ENCODE data around the gene ERCC6L2. TPM values are rescaled to one million over a fixed set of nuclear protein-coding genes. Genes with fewer than 3 reads are reported as not detected.

The ERCC6L2 gene
- total and polyA plus RNA-seq, 2 of the 4 experiments (the other 2 are of a cell fraction): 13.0 to 67.6 TPM

DNA sequence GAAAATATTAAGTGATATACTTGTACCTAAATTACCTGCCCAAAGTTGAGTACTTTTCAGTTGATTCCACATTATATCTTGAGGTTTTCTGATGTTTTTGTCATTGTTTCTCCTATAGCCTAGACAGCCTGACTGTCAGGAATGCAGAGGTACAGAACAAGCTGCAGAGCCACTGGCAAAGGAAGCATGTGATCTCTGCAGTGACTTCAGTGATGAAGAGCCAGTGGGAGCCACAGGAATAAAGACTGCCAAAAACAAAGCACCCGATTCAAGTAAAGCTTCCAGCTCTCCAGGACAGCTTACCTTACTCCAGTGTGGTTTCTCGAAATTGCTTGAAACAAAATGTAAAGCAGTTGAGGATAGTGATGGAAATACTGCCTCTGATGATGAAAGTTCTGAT, 96.3 kb downstream of the ERCC6L2 start:
- no peaks in the 10 kb centered on the region for H3K4me1 ChIP-seq (ENCODE audit: control insufficient read depth, insufficient read depth, low read length)
- H2BK20ac ChIP-seq (ENCODE audit: low read depth, low read length): no peak overlapping the region
- TF ChIP-seq POLR2A (IDR thresholded peaks at IDR 0.05; ENCODE audit: low read depth, low read length) (no peak), CHD1 (IDR thresholded peaks at IDR 0.05; ENCODE audit: low read depth, low read length) (no peak), FOS (IDR thresholded peaks at IDR 0.05; ENCODE audit: low read depth, low read length) (no peak), USF2 (IDR thresholded peaks at IDR 0.05; ENCODE audit: low read depth, low read length) (no peak), MXI1 (IDR thresholded peaks at IDR 0.05; ENCODE audit: borderline replicate concordance, low read depth, low read length) (no peak), CTCF (conservative IDR thresholded peaks at IDR 0.05; ENCODE audit: low read depth, low read length) (no peak), RAD21 (IDR thresholded peaks at IDR 0.05; ENCODE audit: low read length) (no peak), MAFK (IDR thresholded peaks at IDR 0.05; ENCODE audit: low read depth, low read length) (no peak), MAZ (IDR thresholded peaks at IDR 0.05; ENCODE audit: borderline replicate concordance, low read depth, low read length) (no peak), SMC3 (IDR thresholded peaks at IDR 0.05; ENCODE audit: low read depth, low read length) (no peak), NFE2L2 (IDR thresholded peaks at IDR 0.05; ENCODE audit: low read depth, low read length) (no peak), CEBPB (IDR thresholded peaks at IDR 0.05; ENCODE audit: low read depth, low read length) (no peak), BHLHE40 (IDR thresholded peaks at IDR 0.05; ENCODE audit: low read depth, low read length) (no peak), RFX5 (IDR thresholded peaks at IDR 0.05; ENCODE audit: low read depth, low read length) (no peak), RCOR1 (IDR thresholded peaks at IDR 0.05; ENCODE audit: insufficient replicate concordance, low read length) (no peak)
- TF ChIP-seq, protein P1, sequence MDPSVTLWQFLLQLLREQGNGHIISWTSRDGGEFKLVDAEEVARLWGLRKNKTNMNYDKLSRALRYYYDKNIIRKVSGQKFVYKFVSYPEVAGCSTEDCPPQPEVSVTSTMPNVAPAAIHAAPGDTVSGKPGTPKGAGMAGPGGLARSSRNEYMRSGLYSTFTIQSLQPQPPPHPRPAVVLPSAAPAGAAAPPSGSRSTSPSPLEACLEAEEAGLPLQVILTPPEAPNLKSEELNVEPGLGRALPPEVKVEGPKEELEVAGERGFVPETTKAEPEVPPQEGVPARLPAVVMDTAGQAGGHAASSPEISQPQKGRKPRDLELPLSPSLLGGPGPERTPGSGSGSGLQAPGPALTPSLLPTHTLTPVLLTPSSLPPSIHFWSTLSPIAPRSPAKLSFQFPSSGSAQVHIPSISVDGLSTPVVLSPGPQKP (IDR thresholded peaks at IDR 0.05; ENCODE audit: borderline replicate concordance, low read depth, low read length): no peak
- H3K9ac ChIP-seq (ENCODE audit: low read depth, low read length): no peak overlapping the region
- no peak overlapping the region for H3K27ac ChIP-seq (ENCODE audit: insufficient read depth, low read length)
- POLR2A ChIA-PET (ENCODE audit: unreplicated experiment): no interaction called here
- no peak overlapping the region for H2AK9ac ChIP-seq (replicated peaks; ENCODE audit: low read depth, low read length, poor library complexity)
- H3K27me3 ChIP-seq (ENCODE audit: control insufficient read depth, insufficient read depth, low read length): no peaks in the 10 kb centered on the region
- H3K23ac ChIP-seq (ENCODE audit: low read depth, low read length): no peak overlapping the region
- no peak overlapping the region for H3K4me2 ChIP-seq (ENCODE audit: low read depth, low read length)
- H3K79me1 ChIP-seq (ENCODE audit: low read depth in 1 of 2, low read length in 2 of 2): no peaks in the 10 kb centered on the region
- intact Hi-C loops (cut with micrococcal nuclease): no loop called here
- H3K9me3 ChIP-seq (ENCODE audit: control insufficient read depth, insufficient read depth, low read length): no peaks in the 10 kb centered on the region
- no peak overlapping the region for H2BK5ac ChIP-seq (ENCODE audit: low read depth, low read length, poor library complexity, severe bottlenecking)
- H3K9me1 ChIP-seq (ENCODE audit: insufficient read depth, low read length): no peaks in the 10 kb centered on the region
- no peak for DNase-seq
- H3K56ac ChIP-seq (ENCODE audit: extremely low read depth, insufficient read depth, low read length): no peak overlapping the region
- no peaks in the 10 kb centered on the region for H4K20me1 ChIP-seq (ENCODE audit: insufficient read depth, low read length)
- ATAC-seq (ENCODE audit: low read depth): no peak
- H2AK5ac ChIP-seq (ENCODE audit: low read depth, low read length): no peak overlapping the region
- BruUV-seq (replicated peaks): no TSS peak
- H4K5ac ChIP-seq (ENCODE audit: low read depth, low read length): no peak overlapping the region
- CTCF ChIA-PET: no interaction called here
- peaks cover 12% of the 10 kb centered on the region for H3K36me3 ChIP-seq (ENCODE audit: control insufficient read depth, insufficient read depth, low read length)
- H3K18ac ChIP-seq (ENCODE audit: low read depth, low read length): no peak overlapping the region
- dilution Hi-C loops (cut with HindIII; ENCODE audit: low sequenced_read_pairs, unreplicated experiment): no loop called here
- in situ Hi-C loops (cut with MboI; ENCODE audit: low sequenced_read_pairs): no loop called here
- no peak overlapping the region for H3K14ac ChIP-seq (replicated peaks; ENCODE audit: low read depth, low read length)
- H2BK120ac ChIP-seq (ENCODE audit: low read depth, low read length): no peak overlapping the region
- H2AFZ ChIP-seq (replicated peaks; ENCODE audit: low read length, poor library complexity): no peak overlapping the region
- no peak overlapping the region for H3K4ac ChIP-seq (ENCODE audit: low read depth, low read length)
- no peak overlapping the region for H3K4me3 ChIP-seq (ENCODE audit: insufficient read depth, low read depth, low read length)
- no peak overlapping the region for H4K8ac ChIP-seq (ENCODE audit: low read depth in 2 of 2, low read length in 2 of 2)
- WGBS, 2 experiments (ENCODE audit: extremely low coverage in 2 of 2, insufficient read length in 1 of 2): no CpG with 5 or more reads among the region's 2 CpGs
- no peak overlapping the region for H4K91ac ChIP-seq (ENCODE audit: insufficient read depth, low read depth, low read length)
- H2BK15ac ChIP-seq (ENCODE audit: low read depth, low read length): no peak overlapping the region
